ENCODE data around the gene EIF4E2.

Gene EIF4E2

GRCh38 chr2:232600053-232600773 is 49.7 kb downstream of the EIF4E2 start:
- no peak for DNase-seq (ENCODE audit: low read depth)

- DNase-seq (ENCODE audit: low read depth), result no peak
Measured at GRCh38 chr2:232603283-232603682, 52.8 kb downstream of the EIF4E2 start.

DNA sequence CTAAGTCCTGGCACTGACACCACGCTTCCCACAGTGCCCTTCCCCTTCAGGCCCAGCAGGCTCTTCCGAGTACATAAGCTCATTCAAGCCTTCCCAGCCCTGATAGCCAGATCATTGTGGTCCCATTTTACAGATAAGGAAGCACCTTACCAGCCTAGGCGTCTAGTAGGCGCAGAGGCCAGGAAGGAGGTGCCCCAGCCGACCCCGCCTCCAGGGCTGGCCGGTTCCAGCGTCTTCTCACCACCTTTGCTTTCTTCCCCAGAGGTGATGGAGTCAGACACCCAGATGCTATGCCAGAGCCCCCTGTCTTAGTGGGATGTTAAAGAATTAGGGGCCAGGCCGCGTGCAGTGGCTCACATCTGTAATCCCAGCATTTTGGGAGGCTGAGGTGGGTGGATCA is 54.0 kb downstream of the EIF4E2 start:
- DNase-seq (ENCODE audit: low read depth), result no peak

DNA sequence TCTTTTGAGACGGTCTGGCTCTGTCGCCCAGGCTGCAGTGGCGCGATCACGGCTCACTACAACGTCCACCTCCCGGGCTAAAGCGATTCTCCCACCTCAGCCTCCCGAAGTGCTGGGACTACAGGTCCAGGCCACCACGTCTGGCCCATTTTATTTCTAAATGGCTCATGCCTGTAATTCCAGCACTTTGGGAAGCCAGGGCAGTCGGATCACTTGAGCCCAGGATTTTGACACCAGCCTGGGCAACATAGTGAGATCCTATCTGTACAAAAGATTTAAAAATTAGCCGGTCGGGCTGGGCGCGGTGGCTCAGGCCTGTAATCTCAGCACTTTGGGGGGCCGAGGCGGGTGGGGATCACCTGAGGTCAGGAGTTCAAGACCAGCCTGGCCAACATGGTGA is 56.5 kb downstream of the EIF4E2 start:
- no peak for DNase-seq (ENCODE audit: low read depth)

DNA sequence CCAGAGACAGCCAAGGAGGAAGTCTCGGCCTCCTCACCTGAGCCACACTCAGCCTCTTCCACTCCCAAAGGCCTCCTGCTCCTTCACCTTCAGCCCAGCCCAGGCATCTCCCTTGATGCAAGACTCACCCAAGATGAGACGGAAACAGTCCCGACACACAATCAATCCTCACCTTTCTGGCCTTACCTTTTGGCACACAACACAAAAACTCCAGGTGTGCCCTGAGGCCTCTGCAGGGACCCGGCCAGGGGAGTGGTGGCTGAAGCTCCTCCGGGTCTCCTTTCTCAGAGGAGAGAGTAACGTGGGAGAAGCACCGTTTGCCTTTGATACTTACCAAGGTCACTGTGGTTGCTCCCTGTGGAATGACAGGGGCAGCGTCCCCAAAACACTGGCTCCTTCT is 59.1 kb downstream of the EIF4E2 start:
- DNase-seq (ENCODE audit: low read depth), result no peak

DNA sequence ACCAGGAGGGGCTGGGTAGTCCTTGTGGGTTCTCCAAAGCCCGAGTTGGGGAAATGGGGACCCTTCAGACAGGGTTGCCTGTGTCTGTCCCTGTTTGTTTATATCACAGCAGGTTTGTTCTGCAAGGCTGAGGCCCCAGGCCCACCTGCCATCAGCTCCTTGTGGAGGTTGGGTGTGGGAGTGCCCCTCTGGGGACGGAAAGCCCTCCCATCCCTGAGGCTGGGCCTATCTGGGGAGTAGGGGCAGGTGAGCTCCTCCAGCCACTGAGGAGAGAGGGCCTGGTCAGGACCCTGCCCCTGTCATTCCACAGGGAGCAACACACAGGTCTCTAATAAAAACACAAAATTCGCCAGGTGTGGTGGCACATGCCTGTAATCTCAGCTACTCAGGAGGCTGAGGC is 59.6 kb downstream of the EIF4E2 start:
- no peak for DNase-seq (ENCODE audit: low read depth)

DNA sequence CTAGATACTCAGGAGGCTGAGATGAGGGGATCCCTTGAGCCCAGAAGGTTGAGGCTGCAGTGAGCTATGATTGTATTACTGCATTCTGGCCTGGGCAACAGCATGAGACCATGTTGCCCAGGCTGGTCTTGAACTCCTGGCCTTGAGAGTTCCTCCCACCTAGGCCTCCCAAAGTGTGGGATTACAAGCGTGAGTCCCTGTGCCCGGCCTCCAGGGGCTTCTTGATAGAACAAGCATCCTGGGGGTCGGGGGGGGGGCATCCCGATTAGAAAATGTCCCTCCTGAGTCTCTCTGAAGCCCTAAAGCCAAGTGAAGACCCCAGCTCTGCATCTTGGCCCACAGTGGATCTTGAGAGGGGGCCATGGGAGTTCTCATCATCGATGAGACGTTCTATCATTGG is 60.6 kb downstream of the EIF4E2 start:
- no peak for DNase-seq (ENCODE audit: low read depth)

DNA sequence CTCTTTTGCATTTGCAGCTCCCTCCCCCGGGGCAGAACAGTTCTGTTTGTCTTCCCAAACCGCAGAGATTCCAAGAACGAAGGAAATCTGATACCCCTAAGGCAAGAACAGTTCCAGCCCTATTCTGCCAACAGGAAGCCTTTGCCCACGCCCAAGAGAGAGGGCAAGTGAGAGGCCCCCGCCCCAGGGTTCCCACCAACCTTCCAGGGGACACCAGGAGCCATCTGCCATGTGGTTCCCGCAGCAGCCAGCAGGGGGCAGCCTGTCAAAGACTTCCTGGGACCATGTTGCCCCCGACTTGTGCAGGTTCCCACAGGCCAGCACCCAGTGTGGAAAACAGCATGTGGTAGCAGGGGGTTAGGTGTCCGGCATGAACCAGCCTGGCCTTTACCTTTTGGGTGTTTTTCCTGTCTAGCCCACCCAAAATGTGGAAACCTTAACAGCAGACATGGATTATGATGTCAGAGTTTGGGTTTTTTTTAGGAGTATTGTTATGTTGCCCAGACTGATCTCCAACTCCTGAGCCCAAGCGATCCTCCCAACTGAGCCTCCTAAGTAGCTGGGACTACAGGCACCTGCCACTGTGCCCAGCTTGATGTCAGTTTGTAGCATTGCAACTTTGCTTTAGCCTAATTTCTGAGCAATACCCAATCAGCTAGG is 61.2 kb downstream of the EIF4E2 start:
- no peak for DNase-seq (ENCODE audit: low read depth)

GRCh38 chr2:232613538-232614134 is 63.1 kb downstream of the EIF4E2 start:
- no peak for DNase-seq (ENCODE audit: low read depth)

DNA sequence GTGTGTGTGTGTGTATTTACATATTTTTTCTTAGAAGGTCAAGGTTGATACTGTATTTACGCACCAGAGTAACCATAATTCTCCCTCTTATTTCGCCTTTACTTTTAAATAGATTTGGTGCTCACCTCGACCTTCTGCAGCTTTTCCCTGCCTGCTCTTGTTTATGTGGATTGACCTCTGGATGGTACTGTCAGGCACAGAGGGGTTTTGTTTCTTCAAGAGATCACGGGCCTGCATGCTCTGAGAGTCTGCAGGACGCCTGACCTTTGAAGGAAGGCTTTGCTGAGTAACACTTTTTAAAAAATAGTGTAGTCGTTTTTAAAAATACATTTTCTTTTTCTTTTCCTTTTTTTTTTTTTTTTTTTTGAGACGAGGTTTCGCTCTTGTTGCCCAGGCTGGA is 64.8 kb downstream of the EIF4E2 start:
- no peak for DNase-seq (ENCODE audit: low read depth)
